Activated CD8-positive, alpha-beta memory T cell treated with anti-CD3 and anti-CD28 coated beads, Interleukin-2, amount 50 U/mL, for 48 hours (primary cell): ENCODE data around the gene SMCP.
A peak's percentile ranks its signal among the peaks of the same experiment; 100 is the strongest.

Source experiments
- DNase-seq: peaks from one replicate; pipeline ENCODE4 v3.0.0-alpha.2; 2020

Gene SMCP, protein sequence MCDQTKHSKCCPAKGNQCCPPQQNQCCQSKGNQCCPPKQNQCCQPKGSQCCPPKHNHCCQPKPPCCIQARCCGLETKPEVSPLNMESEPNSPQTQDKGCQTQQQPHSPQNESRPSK

DNA sequence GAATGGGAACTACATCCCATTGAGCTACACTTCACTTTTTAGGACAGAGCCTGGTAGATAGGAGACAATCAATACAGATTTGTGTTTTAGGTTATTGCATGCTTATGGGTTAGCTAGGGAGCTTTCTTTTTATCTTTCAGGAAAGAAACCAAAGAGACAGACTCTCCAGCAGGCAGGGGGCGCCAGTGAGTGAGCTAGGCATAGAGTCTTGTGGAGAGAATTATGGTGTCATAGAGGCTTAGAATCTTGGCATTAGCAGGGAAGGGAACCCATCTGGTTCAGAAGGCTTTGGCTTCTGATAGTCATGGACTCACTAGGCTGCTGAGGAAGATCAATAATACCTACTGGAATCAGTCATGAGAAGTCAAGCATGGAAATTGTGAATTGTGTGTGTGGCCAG lies at the start of gene SMCP:
SMCP (plus strand) TSS at position 281 of the 400 bp plus-strand sequence. CDS start 6,101 bp downstream, outside the sequence.
- peak; percentile 73 for DNase-seq

DNA sequence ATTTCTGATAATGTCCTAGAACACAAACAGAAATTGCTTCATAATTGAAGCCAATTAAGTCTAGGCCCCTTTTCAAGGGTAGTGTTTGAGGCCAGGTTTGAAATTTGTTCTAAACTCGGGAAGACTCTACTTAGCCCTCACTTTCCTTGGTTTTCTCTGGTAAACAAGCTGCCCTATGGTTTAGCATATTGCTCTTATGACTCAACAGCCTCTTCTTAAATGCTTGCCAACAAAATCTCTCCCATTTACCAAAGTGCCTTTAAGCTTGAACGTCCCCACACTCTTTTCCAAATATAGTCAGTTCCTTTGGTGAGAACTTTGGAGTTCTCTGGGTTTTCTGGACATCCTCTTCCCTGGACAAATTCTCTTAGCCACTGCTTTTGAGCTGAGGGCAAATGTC lies 41.3 kb upstream of the SMCP start:
- no peak for DNase-seq

DNA sequence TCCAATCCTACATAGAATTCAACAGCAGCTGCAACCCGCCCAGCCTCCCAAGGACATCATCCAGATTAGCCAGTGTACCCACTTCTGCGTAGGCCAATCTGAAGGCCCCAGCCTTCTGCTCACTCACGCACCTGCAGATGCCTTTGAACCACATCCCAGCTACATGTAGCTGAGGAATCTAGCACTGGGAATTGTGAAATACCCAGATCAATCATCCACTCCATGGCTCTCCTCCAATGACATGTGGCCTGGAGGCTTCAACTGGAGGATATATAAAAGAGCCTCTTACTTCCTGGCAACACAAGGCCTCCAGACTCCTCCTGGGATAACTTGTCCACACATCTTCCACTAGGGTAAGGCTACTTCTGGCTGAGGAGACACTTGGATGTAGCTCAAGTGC lies 35.6 kb upstream of the SMCP start, which contains the start of gene LCE6A:
LCE6A (plus strand) TSS at position 301 of the 400 bp plus-strand sequence. CDS start 665 bp downstream, outside the sequence.
- no peak for DNase-seq

DNA sequence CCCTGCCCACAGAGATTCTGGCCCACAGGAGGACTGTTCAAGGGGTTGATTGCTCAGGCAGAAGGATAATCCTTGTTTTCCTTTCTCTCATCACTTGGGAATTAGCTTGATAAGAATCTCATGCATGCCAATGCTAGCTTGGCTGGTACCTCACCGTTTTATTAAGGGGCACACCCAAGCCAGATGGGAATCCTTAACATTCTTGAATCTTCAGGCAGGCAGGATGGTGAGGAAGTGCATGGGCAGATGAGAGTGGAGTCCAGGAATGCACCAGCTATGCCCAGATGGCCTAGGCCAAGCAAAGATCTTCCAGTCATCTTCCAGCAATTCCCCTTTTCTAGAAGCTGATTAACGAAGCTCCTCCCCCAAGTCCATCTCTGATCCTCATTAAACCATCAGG lies 22.5 kb upstream of the SMCP start:
- no peak for DNase-seq

DNA sequence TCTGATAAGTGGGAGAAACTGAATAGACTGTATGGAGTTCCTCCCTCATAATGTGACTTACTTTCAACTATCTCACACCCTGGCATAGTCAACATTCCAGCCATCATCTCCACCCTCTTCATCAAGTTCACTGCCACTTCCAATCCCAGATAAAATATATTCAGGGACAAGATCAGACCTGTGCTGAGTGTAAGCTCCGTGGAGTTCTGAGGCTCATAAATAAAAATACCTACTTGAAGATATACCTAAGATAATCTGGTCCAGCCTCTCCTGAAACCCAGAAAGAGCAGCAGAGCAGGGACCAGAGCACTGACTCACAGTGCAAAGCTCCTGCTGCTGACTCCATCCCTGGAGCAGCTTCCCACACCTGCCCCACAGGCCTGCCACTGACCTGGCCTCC lies 20.1 kb upstream of the SMCP start:
- no peak for DNase-seq

DNA sequence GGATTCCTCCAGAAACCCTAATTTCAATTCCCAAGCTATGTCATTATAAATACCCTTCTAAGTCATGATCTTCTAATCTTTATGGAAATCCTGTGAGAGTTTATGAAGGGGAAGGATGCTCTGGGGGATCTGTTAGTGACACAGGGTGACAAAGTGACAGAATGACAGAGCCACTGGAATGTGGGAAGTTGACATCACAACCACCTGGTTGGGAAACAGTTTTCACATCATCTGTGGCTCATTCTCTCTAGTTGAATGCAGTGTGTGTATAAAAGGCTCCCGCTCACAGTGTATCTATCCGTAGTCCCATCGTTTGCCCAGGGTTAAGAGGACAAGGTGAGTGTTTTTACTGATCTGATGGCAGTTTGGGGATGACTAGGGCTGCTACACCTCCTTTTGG lies 18.4 kb upstream of the SMCP start, which contains the start of gene LCE7A:
LCE7A (plus strand) TSS at position 301 of the 400 bp plus-strand sequence. CDS start 702 bp downstream, outside the sequence.
- DNase-seq = no peak

GRCh38 chr1:152860129-152860528 lies 18.0 kb upstream of the SMCP start:
- DNase-seq = no peak

GRCh38 chr1:152861374-152861773 lies 16.7 kb upstream of the SMCP start:
- no peak for DNase-seq

DNA sequence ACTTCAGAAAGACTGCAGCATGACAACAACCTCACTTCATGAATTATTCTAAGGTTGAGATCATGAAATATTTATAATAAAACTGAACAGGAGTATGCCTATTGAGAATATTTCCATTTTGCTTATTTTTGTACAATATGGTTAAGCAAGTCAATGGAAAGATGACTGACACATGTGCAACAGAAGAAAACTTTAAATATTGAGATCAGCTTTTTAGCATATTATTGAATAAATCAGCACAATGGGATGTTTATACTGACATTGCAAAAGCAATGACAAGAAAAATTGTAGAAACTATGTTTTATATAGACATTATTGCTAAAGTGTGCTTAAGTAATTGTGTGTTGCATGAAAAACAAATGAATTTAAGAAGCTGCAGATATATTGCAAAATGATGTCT lies 13.7 kb upstream of the SMCP start:
- DNase-seq = no peak

DNA sequence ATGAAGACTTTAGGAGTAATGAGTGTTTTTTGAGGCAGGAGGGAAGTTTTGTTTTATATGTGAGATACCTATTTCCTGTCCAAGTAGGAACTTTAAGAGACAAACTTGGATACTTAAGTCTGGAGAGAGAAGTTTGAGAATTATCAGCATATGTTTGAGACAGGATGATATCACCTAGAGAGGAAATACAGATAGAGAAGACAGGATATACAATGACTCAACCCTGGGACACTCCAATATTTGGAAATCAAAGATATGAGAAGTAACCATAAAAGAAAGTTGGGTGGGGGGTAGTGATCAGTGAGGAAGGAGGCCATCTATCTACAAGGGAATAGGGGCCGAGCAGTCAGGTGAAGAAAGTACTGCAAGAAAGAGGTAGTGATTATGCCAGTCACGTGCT lies 11.8 kb upstream of the SMCP start:
- DNase-seq = no peak

- peak; percentile 74 for DNase-seq
Measured at GRCh38 chr1:152869808-152870419, 8.2 kb upstream of the SMCP start.

- no peak for DNase-seq
Measured at GRCh38 chr1:152870831-152871730, 7.0 kb upstream of the SMCP start.

GRCh38 chr1:152871731-152872126 lies 6.4 kb upstream of the SMCP start:
- DNase-seq = no peak

GRCh38 chr1:152873495-152873894 lies 4.6 kb upstream of the SMCP start:
- DNase-seq = no peak

DNA sequence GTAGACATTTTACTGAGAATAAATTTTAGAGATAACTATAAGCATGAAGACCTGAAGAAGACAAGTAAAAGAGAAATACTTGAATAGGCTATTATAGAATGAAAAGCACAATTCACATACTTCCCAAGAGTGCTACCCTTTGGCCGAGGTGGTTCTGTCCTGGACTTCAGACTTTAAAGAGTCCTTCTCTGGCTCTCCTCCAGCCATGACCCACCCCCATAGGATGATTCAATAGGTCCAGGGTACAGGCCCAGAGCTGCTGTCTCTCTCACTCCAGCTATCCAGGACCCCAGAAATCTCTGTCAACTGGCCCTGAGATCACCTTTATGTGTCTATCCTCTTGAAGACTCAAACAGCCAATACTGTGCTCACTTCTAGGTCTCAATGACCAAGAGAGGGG lies 1.3 kb upstream of the SMCP start:
- no peak for DNase-seq

GRCh38 chr1:152879559-152880198 lies 1.6 kb downstream of the SMCP start:
- DNase-seq = no peak

DNA sequence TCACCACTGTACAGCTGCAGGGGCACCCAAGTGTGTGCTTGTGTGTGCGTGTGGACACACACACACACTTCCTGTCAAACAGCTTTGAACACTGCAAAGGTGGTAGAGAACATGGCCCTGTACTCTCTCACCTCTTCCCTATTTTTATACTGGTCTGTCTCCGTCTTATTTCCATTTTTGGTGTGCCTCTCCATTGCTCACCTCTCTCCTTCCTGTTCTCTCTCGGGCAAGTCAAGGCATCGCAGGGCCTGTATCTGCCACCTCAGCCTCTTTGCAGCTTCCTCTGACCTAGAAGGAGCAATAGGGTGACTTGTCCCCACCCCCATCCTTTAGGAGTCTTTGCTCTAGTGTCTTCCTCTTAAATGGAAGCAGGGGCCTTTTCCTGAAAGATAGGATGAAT lies 2.2 kb downstream of the SMCP start:
- no peak for DNase-seq

DNA sequence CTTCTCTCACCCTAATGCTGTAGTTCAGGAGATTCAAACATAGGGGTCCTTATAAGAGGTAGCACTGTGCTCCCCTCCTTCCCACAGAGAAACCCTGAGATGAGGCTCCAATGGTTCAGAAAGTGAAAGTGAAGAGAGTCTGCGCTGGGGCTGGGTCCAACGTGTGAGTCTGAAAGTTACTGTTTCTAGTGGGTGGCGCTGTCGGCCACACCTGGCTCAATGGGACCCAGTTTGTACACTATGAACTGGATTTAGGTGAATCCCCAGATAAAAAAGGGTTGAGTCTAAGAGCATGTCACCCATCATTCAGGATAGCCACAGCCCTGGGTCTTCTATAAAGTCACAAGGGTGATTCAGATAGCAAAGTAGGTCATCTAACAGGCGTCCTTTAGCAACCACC lies 2.8 kb downstream of the SMCP start:
- DNase-seq = no peak

GRCh38 chr1:152884085-152884484 lies 6.0 kb downstream of the SMCP start:
- no peak for DNase-seq

DNA sequence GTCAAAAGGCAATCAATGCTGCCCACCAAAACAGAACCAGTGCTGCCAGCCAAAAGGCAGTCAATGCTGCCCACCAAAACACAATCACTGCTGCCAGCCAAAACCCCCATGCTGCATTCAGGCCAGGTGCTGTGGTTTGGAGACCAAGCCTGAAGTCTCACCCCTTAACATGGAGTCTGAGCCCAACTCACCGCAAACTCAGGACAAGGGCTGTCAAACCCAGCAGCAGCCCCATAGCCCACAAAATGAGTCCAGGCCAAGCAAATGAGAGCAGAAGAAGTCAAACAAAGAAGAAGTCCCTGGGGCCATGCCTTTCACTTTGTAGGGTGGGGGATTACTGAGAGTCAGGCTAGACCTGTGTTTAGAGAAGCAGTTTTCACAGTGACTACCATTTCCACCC lies 6.4 kb downstream of the SMCP start:
- no peak for DNase-seq

- no peak for DNase-seq
Measured at GRCh38 chr1:152884966-152885624, 7.0 kb downstream of the SMCP start.

- no peak for DNase-seq
Measured at GRCh38 chr1:152886085-152886484, 8.0 kb downstream of the SMCP start.
